ENCODE measurements around the gene PNLIPRP2.

Gene PNLIPRP2

GRCh38 chr10:116648903-116649302, 28.1 kb downstream of the PNLIPRP2 start:
- no peak for FAIRE-seq
- DNase-seq (ENCODE audit: insufficient read length, low spot score), result no peak

GRCh38 chr10:116653885-116654284, 33.1 kb downstream of the PNLIPRP2 start:
- FAIRE-seq (no peak), DNase-seq (ENCODE audit: insufficient read length, low spot score) (no peak)

- FAIRE-seq (no peak), DNase-seq (ENCODE audit: insufficient read length, low spot score) (no peak)
Observed at GRCh38 chr10:116654816-116655215, 34.1 kb downstream of the PNLIPRP2 start.

- DNase-seq (ENCODE audit: insufficient read length, low spot score) (no peak), FAIRE-seq (no peak)
Observed at GRCh38 chr10:116655568-116655967, 34.8 kb downstream of the PNLIPRP2 start.

GRCh38 chr10:116656044-116656443, 35.3 kb downstream of the PNLIPRP2 start:
- FAIRE-seq (no peak), DNase-seq (ENCODE audit: insufficient read length, low spot score) (no peak)

GRCh38 chr10:116657863-116658551, 37.3 kb downstream of the PNLIPRP2 start:
- DNase-seq (ENCODE audit: insufficient read length, low spot score) (no peak), FAIRE-seq (no peak)

GRCh38 chr10:116659049-116659670, 38.4 kb downstream of the PNLIPRP2 start:
- DNase-seq (ENCODE audit: insufficient read length, low spot score), result no peak
- FAIRE-seq, result no peak

- DNase-seq (ENCODE audit: insufficient read length, low spot score) (no peak), FAIRE-seq (no peak)
Observed at GRCh38 chr10:116660860-116661259, 40.1 kb downstream of the PNLIPRP2 start.

- FAIRE-seq (no peak), DNase-seq (ENCODE audit: insufficient read length, low spot score) (no peak)
Observed at GRCh38 chr10:116663342-116663741, 42.6 kb downstream of the PNLIPRP2 start.

GRCh38 chr10:116664631-116665030, 43.9 kb downstream of the PNLIPRP2 start:
- FAIRE-seq (no peak), DNase-seq (ENCODE audit: insufficient read length, low spot score) (no peak)

- DNase-seq (ENCODE audit: insufficient read length, low spot score) (no peak), FAIRE-seq (no peak)
Observed at GRCh38 chr10:116665541-116666125, 44.9 kb downstream of the PNLIPRP2 start.

- DNase-seq (ENCODE audit: insufficient read length, low spot score), result no peak
- no peak for FAIRE-seq
Observed at GRCh38 chr10:116667484-116667883, 46.7 kb downstream of the PNLIPRP2 start.

GRCh38 chr10:116668018-116668417, 47.3 kb downstream of the PNLIPRP2 start:
- DNase-seq (ENCODE audit: insufficient read length, low spot score), result no peak
- FAIRE-seq, result no peak

- no peak for FAIRE-seq
- DNase-seq (ENCODE audit: insufficient read length, low spot score), result no peak
Observed at GRCh38 chr10:116668446-116668845, 47.7 kb downstream of the PNLIPRP2 start.

GRCh38 chr10:116669080-116669479, 48.3 kb downstream of the PNLIPRP2 start:
- DNase-seq (ENCODE audit: insufficient read length, low spot score) (no peak), FAIRE-seq (no peak)

GRCh38 chr10:116669832-116670644, 49.3 kb downstream of the PNLIPRP2 start:
- DNase-seq (ENCODE audit: insufficient read length, low spot score), result no peak
- FAIRE-seq, result no peak

- no peak for DNase-seq (ENCODE audit: insufficient read length, low spot score)
- no peak for FAIRE-seq
Observed at GRCh38 chr10:116670706-116671105, 50.0 kb downstream of the PNLIPRP2 start.

GRCh38 chr10:116671274-116671926, 50.6 kb downstream of the PNLIPRP2 start:
- DNase-seq (ENCODE audit: insufficient read length, low spot score) (no peak), FAIRE-seq (no peak)

- no peak for FAIRE-seq
Observed at GRCh38 chr10:116672891-116673290, 52.1 kb downstream of the PNLIPRP2 start.

GRCh38 chr10:116673866-116674265, 53.1 kb downstream of the PNLIPRP2 start:
- FAIRE-seq, result no peak
- no peak for DNase-seq (ENCODE audit: insufficient read length, low spot score)

More at GRCh38 chr10:116672891-116673290, 52.1 kb downstream of the PNLIPRP2 start:
- DNase-seq (ENCODE audit: insufficient read length, low spot score), result no peak

All from GM19239 (cell line).